Erythroblast (primary cell): ENCODE results near the gene TDP1.
A peak's percentile ranks its signal among the peaks of the same experiment; 100 is the strongest.

ENCODE experiments used
- DNase-seq, 2 experiments: peaks; one replicate each; lab custom pipeline; 2025; lab: John Stamatoyannopoulos, UW
- GATA1 ChIP-seq: IDR thresholded peaks from 2 replicates; pipeline ENCODE4 v1.6.1; 2011; ENCODE audit warnings: low read depth, mild to moderate bottlenecking, control low read depth, low read length, moderate library complexity
- POLR2A ChIP-seq: IDR thresholded peaks from 2 replicates; pipeline ENCODE4 v1.6.1; 2011; ENCODE audit warnings: mild to moderate bottlenecking, low read length

Gene TDP1

DNA sequence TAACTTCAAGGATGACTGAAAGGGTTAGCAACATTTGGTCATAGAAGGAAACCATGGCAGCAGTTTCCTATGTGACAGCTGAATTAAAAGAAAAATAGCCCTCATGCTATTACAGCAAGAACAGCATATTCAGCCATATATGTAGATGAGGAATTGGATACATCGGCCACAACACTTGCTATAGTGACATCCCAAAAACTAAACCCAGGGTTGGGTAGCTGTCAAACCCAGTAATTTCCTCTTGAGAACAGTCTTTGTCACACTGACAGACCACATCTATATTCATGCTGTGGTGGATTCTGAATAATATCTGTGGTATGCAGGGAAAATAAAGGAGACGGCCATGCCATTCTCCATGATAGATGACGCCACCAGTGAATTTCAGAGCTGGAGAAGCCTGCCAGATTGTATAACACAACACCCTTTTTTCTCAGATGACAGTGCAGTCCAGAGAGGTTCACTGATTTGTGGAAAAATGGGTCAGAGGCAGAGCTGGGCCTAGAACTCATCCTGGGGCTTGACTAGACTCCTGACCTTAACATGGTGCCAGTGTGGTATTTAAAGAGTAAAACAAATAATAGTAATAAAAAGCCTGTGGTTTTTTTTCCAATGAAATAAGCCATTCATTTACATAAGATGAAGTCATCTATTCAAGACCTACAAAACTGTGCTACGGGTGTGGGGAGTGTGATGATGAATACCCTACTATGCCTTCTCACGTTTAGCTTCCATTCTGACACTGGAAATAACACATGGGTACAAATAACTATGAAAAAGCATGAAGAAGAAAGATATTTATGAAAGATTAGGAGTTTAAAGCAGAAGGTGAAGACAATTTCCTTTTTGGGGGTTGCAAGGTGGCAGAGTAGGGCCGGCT, 33.5 kb upstream of the TDP1 start:
- TF ChIP-seq GATA1 (no peak), POLR2A (no peak)
- DNase-seq, result no peak

DNA sequence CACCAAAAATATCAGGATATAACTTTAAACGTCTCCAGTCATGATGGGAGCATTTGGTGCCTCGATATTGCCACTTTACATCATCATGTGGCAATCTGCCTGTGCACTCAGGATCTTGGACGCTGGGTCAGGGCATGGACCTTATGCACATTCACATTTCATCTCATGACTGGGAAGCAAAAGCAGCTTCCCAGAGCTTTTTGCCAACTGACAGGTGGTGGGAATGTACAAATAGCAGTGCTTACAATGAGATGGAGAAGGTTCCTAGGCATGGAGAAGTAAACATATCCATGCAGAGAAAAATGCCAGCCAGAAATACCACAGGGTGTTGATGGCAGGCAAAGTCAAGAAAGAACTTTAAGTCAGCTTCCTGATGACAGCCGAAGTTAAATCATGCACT, 31.5 kb upstream of the TDP1 start:
- TF ChIP-seq POLR2A, result no peak
- TF ChIP-seq GATA1, result no peak
- no peak for DNase-seq

DNA sequence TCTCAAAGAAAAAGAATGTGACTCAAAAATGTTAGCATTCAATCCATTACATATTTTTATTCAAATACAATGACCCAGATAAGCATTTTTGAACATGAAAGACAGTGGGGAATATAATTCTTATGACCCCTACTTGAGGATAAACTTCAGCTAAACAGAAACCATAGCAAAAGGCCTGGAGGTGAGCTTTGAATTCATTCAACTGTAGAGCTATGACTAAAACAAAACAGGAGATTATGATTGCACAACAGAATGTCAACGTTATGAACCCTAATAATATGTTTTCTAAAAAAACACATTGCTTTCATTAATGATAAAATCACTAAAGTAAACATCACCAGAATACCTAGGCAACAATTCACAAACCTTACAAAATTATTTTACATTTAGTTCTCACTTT, 29.0 kb upstream of the TDP1 start:
- TF ChIP-seq POLR2A, result no peak
- TF ChIP-seq GATA1, result no peak
- DNase-seq, result no peak

DNA sequence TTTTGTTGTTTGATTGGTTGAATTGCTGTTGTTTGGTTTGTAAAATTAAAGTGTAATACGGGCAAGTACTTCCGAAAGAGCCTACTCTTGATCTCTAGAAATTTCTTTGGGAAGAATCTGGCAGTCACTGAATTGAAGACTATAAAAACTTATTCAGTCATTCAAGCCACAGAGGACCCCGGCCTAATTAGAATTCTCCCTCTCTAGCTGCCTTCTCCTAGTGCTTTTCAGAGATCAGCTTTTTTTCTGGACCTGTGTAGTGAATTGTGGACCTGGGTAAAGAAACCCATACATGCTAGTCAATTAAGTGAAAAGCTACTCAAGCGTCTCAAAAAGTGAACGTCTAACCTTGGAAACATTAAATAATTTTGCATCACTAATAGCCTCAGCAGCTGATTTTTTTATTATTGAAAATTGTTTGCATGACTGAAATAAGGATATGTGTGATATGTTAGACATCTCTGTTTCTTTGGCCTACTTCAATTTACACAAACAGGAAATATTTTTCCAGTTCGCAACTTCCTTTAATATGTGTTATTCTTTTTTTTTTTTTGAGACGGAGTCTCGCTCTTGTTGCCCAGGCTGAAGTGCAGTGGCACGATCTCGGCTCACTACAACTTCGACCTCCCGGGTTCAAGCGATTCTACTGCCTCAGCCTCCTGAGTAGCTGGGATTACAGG, 28.4 kb upstream of the TDP1 start:
- TF ChIP-seq POLR2A (no peak), GATA1 (no peak)
- no peak for DNase-seq

DNA sequence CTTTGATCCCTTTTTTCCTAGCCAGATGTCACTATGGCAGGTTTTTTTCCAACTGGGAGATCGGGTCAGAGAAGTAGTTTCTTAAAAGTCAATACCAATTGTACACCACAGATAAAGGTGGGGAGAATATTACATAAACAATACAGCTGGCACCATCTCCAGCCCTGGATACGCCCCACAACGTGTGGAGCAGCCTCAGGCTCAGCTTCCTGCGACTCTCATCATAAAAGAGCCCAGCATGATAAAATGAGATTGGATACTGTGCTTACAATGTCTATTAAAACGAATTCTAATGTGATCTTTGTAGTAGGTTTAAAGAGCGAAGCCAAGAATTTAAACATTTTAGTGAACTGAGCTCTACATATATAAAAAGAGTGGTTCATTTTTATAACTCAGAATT, 22.7 kb upstream of the TDP1 start:
- no peak for DNase-seq
- TF ChIP-seq GATA1 (no peak), POLR2A (no peak)

DNA sequence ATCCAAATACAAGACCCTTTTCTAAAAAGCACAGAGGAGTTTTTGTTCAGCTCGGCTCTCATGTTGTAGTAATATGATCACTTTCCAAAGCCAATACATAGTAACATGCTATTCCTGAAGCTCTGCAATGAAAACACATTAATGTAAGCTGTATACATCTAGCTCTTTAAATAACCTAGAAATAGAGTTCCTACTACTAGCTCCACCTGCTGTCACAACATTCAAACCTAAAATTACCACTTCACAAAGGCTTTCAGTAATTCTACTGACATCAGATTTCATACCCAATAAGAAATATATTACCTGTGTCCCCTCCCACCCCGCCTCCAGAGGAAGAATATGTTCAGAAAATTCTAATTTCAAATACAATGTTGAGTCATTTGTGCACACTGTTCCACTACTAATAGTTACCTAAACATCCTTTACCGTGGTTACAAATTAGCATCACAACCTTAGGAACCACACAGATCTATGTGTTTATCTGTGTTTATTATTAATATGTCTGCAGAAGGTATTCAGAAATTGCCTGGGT, 19.0 kb upstream of the TDP1 start:
- TF ChIP-seq POLR2A, result no peak
- no peak for DNase-seq

DNA sequence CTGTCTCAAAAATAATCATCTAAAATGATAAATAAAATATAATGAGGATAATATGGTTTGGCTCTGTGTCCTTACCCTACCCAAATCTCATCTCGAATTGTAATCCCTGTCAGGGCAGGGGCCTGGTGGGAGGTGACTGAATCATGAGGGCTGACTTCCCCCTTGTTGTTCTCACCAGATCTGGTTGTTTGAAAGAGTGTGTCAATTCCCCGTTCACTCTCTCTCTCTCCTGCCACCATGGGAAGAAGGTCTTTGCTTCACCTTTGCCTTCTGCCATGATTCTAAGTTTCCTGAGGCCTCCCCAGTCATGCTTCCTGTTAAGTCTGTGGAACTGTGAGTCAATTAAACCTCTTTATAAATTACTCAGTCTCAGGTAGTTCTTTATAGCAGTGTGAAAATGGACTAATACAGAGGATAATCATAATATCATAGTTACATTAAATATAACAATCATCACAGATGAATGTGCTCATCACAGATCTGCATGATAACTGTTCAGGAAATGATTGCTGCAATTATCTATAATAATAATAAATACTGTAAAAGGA, 13.8 kb upstream of the TDP1 start:
- DNase-seq, result no peak
- TF ChIP-seq POLR2A (no peak), GATA1 (no peak)

DNA sequence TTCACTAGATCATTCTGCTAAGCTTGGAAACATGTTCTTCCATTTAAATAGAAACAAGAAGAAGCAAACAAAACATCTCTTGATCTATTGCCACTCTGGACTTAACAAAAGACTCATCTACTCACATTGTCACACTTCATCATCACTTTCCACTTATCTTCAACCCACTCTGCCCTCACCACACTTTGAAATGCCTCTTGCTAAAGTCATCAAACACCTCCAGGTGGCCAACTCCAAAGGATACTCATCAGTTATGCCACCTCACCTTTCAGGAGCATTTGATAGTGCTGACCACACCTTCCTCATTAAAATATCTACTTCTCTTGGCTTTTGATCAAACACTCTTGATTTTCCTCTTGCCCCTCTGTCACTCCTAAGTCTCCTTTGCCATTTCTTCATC, 8.4 kb upstream of the TDP1 start:
- no peak for DNase-seq
- TF ChIP-seq GATA1 (no peak), POLR2A (no peak)

DNA sequence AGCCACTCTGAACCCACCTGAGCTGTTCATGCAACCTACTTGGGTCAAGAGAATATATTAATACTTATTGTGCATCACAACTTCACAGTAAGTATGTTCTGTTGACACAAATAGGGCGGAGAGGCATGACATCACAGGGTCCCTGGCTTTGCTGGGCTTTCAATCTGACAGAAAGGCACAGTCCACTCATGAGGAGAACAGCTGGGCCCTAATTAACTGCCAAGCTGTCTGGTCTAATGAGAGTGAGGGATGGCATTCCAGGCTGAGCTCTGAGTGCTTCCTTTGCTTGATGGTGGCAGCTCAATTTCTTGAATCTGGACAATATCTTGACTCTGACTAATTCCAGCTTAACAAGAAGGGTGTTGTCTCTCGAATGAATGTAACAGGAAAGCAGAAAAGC, 3.2 kb upstream of the TDP1 start:
- no peak for TF ChIP-seq POLR2A
- no peak for TF ChIP-seq GATA1
- no peak for DNase-seq

DNA sequence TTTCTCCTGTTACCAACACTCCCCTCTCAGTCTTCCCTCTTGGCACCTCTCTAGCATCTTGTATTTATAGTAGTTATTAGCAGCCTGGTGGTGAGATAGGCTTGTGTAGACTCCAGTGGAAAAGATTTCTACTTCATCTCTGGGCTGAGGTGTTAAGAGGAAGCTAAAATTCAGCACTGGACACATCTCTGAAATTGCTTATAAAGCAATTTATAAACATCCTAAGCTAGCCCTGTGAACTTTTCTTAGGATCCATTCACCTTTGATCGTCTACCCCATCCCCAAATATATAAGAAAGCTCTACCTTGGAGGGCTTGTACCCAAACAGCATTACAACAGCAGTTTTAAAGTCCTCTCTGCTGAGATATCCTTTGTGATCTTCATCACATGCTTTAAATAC, 2.1 kb upstream of the TDP1 start:
- DNase-seq, result no peak
- no peak for TF ChIP-seq POLR2A
- no peak for TF ChIP-seq GATA1

DNA sequence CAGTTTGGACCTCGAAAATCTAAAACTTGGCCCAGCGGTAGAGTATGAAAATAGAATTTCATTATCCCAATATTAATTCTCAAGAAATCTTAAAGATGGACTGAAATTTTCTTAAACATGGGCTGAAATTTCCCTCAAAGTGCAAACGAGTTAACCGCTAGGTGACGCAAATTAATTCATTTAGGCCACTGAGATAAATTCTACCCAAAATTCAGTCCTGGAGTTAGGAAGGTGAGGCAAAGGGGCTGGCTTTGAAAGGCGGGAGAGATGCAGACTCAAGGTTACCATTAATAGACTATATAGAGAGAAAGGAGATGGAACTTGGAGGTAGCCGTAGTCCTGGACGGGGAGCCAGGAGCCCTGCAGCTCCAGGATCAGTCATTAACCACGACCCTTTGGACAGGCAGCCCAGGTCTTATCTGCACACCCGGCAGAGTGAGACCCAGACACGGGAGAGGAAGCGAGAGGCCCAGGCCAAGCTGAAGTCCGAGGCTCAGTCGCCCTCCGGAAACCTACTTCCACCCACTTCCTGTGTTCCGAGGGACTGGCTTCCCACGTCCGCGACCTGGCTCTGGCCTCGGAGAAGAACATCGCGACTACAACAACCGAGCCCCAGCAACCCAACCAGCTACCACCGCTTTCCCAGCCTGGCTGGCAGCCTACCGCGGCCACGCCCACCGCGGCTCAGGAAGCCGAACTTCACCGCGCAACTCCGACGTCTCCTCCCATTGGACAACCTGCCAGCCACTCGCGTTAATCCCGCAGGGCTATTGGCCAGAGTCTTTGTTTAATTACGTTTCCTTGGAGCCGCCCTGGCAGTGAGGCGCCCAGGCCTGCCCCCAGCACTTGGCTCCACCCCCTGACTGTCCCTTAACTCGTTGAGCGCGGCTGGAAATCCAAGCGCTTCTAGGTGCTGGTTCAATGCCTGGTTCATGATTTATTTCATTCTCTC, 1.4 kb upstream of the TDP1 start, which contains the start of gene EFCAB11:
Gene EFCAB11 (minus strand): TSS at position 661 of the 952 bp plus-strand sequence. CDS start 70 bp downstream, at position 591.
- peak; percentile 99 for DNase-seq
- TF ChIP-seq GATA1 (no peak), POLR2A (peak; percentile 94)

DNA sequence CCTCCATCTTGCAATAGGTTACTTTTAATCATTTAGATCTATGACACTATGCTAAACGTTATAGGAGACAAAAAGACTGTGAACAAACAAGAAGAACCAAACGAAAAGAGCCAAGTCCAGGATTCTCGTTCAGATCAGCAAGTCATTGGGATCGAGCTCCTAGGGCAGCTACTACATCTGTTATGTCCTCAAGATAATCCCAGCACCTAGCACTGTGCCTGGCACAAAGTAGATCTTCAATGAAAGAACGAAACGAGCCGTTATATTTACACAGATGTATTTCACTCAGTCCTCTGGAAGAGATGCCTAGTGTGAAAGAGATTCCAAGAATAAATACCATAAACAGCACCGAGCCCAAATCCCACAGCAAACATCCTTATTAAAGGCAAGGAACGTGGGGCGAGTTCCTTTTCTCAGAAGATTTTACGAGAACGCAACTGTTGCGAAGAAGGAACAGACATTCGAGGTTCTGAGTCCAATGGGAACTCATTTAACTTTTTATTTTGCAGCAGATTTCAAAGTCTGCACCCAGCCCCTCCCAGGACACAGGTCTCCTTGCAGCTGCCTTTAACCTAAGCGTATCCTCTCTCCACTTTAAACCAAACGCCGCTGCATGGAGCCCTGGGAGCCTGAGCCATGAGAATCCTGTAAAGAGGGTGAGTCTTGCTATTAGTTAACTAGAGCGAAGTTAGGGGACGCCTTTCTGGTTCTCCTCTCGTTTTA, 544 bp upstream of the TDP1 start:
- no peak for TF ChIP-seq GATA1
- no peak for TF ChIP-seq POLR2A
- DNase-seq, result no peak

DNA sequence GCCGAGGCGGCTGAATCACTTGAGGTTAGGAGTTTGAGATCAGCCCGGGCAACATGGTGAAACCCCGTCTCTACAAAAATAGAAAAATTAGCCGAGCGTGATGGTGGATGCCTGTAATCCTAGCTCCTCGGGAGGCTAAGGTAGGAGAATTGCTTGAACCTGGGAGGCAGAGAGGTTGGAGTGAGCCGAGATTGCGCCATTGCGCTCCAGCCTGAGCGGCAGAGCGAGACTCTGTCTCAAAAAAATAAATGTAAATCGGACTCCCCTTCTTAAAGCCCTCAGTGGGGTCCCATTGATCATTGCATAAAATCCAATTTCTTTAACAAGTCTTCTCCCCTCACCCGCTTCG, 908 bp downstream of the TDP1 start:
- TF ChIP-seq POLR2A, result no peak
- no peak for TF ChIP-seq GATA1
- no peak for DNase-seq
